HCT116 (cell line): Measurements from ENCODE around the gene UBE2H.

Source experiments
- CEBPB ChIP-seq: IDR thresholded peaks from 2 replicates; pipeline ENCODE4 v1.6.1; 2012; ENCODE audit warnings: low read depth
- CTCF ChIP-seq, 3 experiments: fragments of 200-600 bp in 1 of 3; sonication (generic) in 1 of 3; IDR thresholded peaks in 2 of 3; conservative IDR thresholded peaks in 1 of 3; 2 replicates each; pipeline ENCODE4 v1.5.1; 2012 to 2017; ENCODE audit warnings: low read depth in 2 of 3, low read length in 2 of 3, antibody characterized with exemption in 1 of 3, borderline replicate concordance in 1 of 3, control low read depth in 1 of 3, mild to moderate bottlenecking in 1 of 3, mixed read lengths in 1 of 3, mixed run types in 1 of 3, moderate library complexity in 1 of 3; ENCODE audit not compliant: insufficient read depth in 1 of 3
- ELF1 ChIP-seq: IDR thresholded peaks from 2 replicates; pipeline ENCODE4 v1.6.1; 2012; ENCODE audit warnings: low read depth, borderline replicate concordance
- POLR2A ChIP-seq: IDR thresholded peaks from 2 replicates; pipeline ENCODE4 v1.7.0; 2011; ENCODE audit warnings: borderline replicate concordance; ENCODE audit not compliant: insufficient read depth, insufficient read length; ENCODE audit errors: extremely low read depth

- no peak for TF ChIP-seq CTCF (IDR thresholded peaks at IDR 0.05 in 2 of 3, conservative IDR thresholded peaks at IDR 0.05 in 1 of 3; ENCODE audit: borderline replicate concordance in 1 of 3, insufficient read depth in 1 of 3, low read depth in 2 of 3, low read length in 2 of 3)
- no peak for TF ChIP-seq CEBPB
- no peak for TF ChIP-seq POLR2A
- TF ChIP-seq ELF1, result no peak
Observed at GRCh38 chr7:129827467-129827990, 125.2 kb downstream of the UBE2H start.
